Myometrial cell (primary cell): ENCODE results near the gene MMP2. TPM values are rescaled to one million over a fixed set of nuclear protein-coding genes. Genes with fewer than 3 reads are reported as not detected.

Experiments
- total RNA-seq: library from RNA; depleted of rRNA; stranded (reverse); fragments of >200 nt; gene quantifications from 2 replicates; pipeline ENCODE4 v1.2.3, GENCODE V29; 2015

Gene MMP2
- total RNA-seq = 147 and 154 TPM in 2 replicates

DNA sequence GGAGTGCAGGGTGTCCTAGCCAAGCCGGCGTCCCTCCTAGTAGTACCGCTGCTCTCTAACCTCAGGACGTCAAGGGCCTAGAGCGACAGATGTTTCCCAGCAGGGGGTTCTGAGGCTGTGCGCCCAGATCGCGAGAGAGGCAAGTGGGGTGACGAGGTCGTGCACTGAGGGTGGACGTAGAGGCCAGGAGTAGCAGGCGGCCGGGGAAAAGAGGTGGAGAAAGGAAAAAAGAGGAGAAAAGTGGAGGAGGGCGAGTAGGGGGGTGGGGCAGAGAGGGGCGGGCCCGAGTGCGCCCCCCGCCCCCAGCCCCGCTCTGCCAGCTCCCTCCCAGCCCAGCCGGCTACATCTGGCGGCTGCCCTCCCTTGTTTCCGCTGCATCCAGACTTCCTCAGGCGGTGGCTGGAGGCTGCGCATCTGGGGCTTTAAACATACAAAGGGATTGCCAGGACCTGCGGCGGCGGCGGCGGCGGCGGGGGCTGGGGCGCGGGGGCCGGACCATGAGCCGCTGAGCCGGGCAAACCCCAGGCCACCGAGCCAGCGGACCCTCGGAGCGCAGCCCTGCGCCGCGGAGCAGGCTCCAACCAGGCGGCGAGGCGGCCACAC lies at the start of gene MMP2:
Gene MMP2 (plus strand): TSS at position 372 of the 603 bp plus-strand sequence. CDS start 282 bp downstream, outside the sequence.

DNA sequence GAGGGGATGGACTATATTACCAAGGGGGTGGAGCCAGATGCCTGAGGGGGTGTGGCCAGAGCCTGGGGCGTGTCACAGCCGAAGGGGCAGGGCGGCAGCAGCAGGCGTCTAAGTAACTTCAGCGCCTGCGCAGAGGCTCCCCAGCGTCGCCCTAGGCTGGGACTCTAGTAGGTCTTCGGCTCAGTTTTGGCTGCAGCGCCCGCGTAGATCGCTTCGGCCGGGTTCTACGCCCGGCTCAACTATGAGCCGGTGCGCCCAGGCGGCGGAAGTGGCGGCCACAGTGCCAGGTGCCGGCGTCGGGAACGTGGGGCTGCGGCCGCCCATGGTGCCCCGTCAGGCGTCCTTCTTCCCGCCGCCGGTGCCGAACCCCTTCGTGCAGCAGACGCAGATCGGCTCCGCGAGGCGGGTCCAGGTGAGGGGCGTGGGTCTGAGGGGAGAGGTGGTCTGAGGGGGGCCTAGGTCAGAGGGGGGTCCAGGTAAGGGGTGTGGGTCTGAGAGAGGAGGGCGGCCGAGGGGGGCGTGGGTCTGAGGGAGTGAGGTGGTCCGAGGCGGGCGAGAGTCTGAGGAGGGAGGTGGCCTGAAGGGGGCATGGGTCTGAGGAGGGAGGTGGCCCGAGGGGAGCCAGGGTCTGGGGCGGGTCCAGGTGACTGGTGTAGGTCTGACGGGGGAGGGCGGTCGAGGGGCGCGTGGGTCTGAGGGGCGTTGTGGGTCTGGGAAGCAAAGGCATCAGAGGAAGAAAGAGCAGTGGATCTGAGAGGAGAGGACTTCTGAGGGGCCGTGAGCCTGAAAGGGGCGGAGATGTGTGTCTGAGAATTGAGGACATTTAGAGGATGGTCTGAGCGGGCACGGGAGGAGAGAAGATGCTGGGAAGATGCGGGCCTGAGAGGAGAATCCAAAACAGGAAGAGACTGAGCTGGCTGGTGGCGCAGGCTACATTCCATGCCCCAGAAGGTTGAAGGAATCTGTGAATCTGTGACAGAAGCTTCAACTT lies 30.2 kb downstream of the MMP2 start, which contains the start of gene LPCAT2:
Gene LPCAT2 (plus strand): TSS at position 132 of the 991 bp plus-strand sequence. CDS start 110 bp downstream, at position 242.

Other genes with a start within 250 kb of the MMP2 start
- gene IRX6, start 155.0 kb upstream of the MMP2 start, total RNA-seq = not detected in 2 replicates
- gene LPCAT2, start 29.9 kb downstream of the MMP2 start, total RNA-seq = 8.1 and 12.6 TPM in 2 replicates
- not detected in 2 replicates for gene CAPNS2, start 87.5 kb downstream of the MMP2 start, total RNA-seq
- gene SLC6A2, start 176.8 kb downstream of the MMP2 start, total RNA-seq = not detected in 2 replicates